Endodermal cell (in vitro differentiated cells): ENCODE measurements around the gene MARK1. TPM values are rescaled to one million over a fixed set of nuclear protein-coding genes. Genes with fewer than 3 reads are reported as not detected.

Experiments
- DNase-seq: peaks from one replicate; pipeline ENCODE4 v3.0.0-alpha.2; 2017
- H3K27ac ChIP-seq: 2 replicates; pipeline ENCODE4 v1.5.1; 2013; ENCODE audit warnings: mild to moderate bottlenecking, low read depth, low read length, moderate library complexity
- H3K27me3 ChIP-seq: 2 replicates; pipeline ENCODE4 v1.6.1; 2013; ENCODE audit warnings: mild to moderate bottlenecking, low read length, moderate library complexity; ENCODE audit not compliant: insufficient read depth, control insufficient read depth, poor library complexity, severe bottlenecking
- H3K36me3 ChIP-seq: 2 replicates; pipeline ENCODE4 v1.7.0; 2013; ENCODE audit warnings: mild to moderate bottlenecking, low read length, moderate library complexity; ENCODE audit not compliant: control insufficient read depth, insufficient read depth
- H3K4me1 ChIP-seq: one replicate; pipeline ENCODE4 v1.7.0; 2013; ENCODE audit warnings: low read length; ENCODE audit not compliant: control insufficient read depth, insufficient read depth
- H3K4me3 ChIP-seq: 2 replicates; pipeline ENCODE4 v1.5.1; 2013; ENCODE audit warnings: mild to moderate bottlenecking, low read length, moderate library complexity
- H3K9ac ChIP-seq: 2 replicates; pipeline ENCODE4 v1.6.1; 2013; ENCODE audit warnings: mild to moderate bottlenecking, low read length, moderate library complexity; ENCODE audit not compliant: poor library complexity, severe bottlenecking; ENCODE audit errors: extremely low read depth
- H3K9me3 ChIP-seq: 2 replicates; pipeline ENCODE4 v1.6.1; 2013; ENCODE audit warnings: mild to moderate bottlenecking, low read length, moderate library complexity; ENCODE audit not compliant: control insufficient read depth
- H3K27ac Mint-ChIP-seq: 2 replicates; pipeline ENCODE4 v1.8.0; 2020; ENCODE audit warnings: mixed read lengths
- H3K27me3 Mint-ChIP-seq: 2 replicates; pipeline ENCODE4 v1.8.0; 2021; ENCODE audit warnings: mild to moderate bottlenecking, mixed read lengths; ENCODE audit not compliant: insufficient read depth
- H3K36me3 Mint-ChIP-seq: 2 replicates; pipeline ENCODE4 v1.8.0; 2020; ENCODE audit warnings: low read depth, mixed read lengths
- H3K4me1 Mint-ChIP-seq: 2 replicates; pipeline ENCODE4 v1.8.0; 2020; ENCODE audit warnings: mixed read lengths
- H3K4me3 Mint-ChIP-seq: 2 replicates; pipeline ENCODE4 v1.8.0; 2020; ENCODE audit warnings: mild to moderate bottlenecking, moderate library complexity, mixed read lengths
- H3K9me3 Mint-ChIP-seq: 2 replicates; pipeline ENCODE4 v1.8.0; 2020; ENCODE audit warnings: mild to moderate bottlenecking, mixed read lengths
- WGBS, 2 experiments: methylation state at CpG; one replicate each; pipeline versions ENCODE4 v1.1.5 to v1.1.7; 2013; ENCODE audit warnings: missing lambda C conversion rate in 2 of 2, mixed read lengths in 1 of 2; ENCODE audit not compliant: insufficient coverage in 1 of 2, insufficient read length in 1 of 2; 5-methylcytosine and 5-hydroxymethylcytosine counted together
- total RNA-seq, 2 donors: library from RNA; stranded (reverse); fragmentation: NEBNext Ultra II Directional in 1 of 2; extraction: Animal tissue kit (Norgen Biotek cat#: 25700) in 1 of 2; gene quantifications; 2 replicates in 1 of 2; 3 replicates in 1 of 2; pipeline ENCODE4 v1.2.1, GENCODE V29; 2021
- TF ChIP-seq, protein P1 (sequence below): fragments of 200-600 bp; sonication (generic); conservative IDR thresholded peaks from 2 replicates; pipeline ENCODE4 v1.5.0; 2021; ENCODE audit warnings: antibody characterized with exemption, mild to moderate bottlenecking

Gene MARK1
- total RNA-seq, 2 donors from 2014 or later = 8.8 to 12.6 TPM

- H3K27ac ChIP-seq = no peak overlapping the region
- no peaks in the 10 kb centered on the region for H3K9me3 ChIP-seq
- H3K9ac ChIP-seq = no peak overlapping the region
- Mint-ChIP-seq H3K4me3 (no peak overlapping the region), H3K36me3 (no peaks in the 10 kb centered on the region), H3K9me3 (no peaks in the 10 kb centered on the region), H3K4me1 (no peaks in the 10 kb centered on the region), H3K27ac (no peak overlapping the region), H3K27me3 (peaks cover 5% of the 10 kb centered on the region)
- H3K27me3 ChIP-seq = peaks cover 7% of the 10 kb centered on the region
- no peak for DNase-seq
- WGBS, 2 experiments = 80 to 90% methylated on average over 1 of the region's 1 CpG
- no peak overlapping the region for H3K4me3 ChIP-seq
- TF ChIP-seq, protein P1, sequence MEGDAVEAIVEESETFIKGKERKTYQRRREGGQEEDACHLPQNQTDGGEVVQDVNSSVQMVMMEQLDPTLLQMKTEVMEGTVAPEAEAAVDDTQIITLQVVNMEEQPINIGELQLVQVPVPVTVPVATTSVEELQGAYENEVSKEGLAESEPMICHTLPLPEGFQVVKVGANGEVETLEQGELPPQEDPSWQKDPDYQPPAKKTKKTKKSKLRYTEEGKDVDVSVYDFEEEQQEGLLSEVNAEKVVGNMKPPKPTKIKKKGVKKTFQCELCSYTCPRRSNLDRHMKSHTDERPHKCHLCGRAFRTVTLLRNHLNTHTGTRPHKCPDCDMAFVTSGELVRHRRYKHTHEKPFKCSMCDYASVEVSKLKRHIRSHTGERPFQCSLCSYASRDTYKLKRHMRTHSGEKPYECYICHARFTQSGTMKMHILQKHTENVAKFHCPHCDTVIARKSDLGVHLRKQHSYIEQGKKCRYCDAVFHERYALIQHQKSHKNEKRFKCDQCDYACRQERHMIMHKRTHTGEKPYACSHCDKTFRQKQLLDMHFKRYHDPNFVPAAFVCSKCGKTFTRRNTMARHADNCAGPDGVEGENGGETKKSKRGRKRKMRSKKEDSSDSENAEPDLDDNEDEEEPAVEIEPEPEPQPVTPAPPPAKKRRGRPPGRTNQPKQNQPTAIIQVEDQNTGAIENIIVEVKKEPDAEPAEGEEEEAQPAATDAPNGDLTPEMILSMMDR = no peak
- no peaks in the 10 kb centered on the region for H3K36me3 ChIP-seq
- no peaks in the 10 kb centered on the region for H3K4me1 ChIP-seq
Observed at GRCh38 chr1:220521778-220522177, 6.2 kb upstream of the MARK1 start.

- peak; percentile 73 for DNase-seq
- Mint-ChIP-seq H3K4me3 (no peak overlapping the region), H3K27me3 (peaks cover 9% of the 10 kb centered on the region), H3K27ac (no peak overlapping the region), H3K4me1 (peaks cover 14% of the 10 kb centered on the region), H3K36me3 (no peaks in the 10 kb centered on the region), H3K9me3 (no peaks in the 10 kb centered on the region)
- no peaks in the 10 kb centered on the region for H3K4me1 ChIP-seq
- TF ChIP-seq, protein P1 = peak; percentile 76
- no peak overlapping the region for H3K9ac ChIP-seq
- peaks cover 14% of the 10 kb centered on the region for H3K27me3 ChIP-seq
- 43 to 53% methylated on average over 6 to 7 of the region's 7 CpGs for WGBS, 2 experiments
- H3K9me3 ChIP-seq = no peaks in the 10 kb centered on the region
- H3K27ac ChIP-seq = no peak overlapping the region
- no peaks in the 10 kb centered on the region for H3K36me3 ChIP-seq
- H3K4me3 ChIP-seq = no peak overlapping the region
Observed at GRCh38 chr1:220526294-220526693, 1.6 kb upstream of the MARK1 start.

DNA sequence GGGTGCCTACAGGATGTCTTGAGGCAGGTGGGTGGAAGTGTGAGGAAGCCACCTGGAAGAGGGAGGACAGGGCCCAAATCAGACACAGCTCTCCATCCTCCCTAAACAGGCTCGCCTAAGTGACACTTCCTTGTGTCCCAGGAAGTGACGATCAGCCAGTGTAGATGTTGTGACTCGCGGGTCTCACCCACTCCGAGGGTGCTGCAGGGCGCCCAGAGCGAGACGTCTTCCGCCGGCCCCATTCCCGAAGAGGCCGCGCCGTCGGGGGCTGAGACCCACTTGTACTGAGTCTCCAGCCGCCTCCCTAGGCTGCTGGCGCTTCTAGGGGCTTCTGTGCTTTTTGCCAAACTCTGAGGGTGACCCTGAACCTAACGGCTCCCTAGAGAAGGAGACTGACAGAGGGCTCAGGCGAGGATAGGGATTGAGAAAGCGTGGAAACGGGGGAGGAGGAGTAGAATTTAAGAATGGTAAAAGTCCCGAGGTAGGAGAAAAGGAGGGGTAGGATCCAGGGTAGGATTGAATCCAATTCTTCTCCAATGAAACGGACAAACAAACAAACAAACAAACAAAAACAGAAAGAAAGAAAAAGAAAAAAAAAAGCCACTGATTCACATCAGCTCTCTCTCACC lies 543 bp upstream of the MARK1 start:
- TF ChIP-seq, protein P1 = no peak
- Histone ChIP-seq H3K9me3 (no peaks in the 10 kb centered on the region), H3K9ac (peak overlapping the region; percentile 27), H3K36me3 (no peaks in the 10 kb centered on the region), H3K4me1 (no peaks in the 10 kb centered on the region), H3K4me3 (peak overlapping the region; percentile 84), H3K27me3 (peaks cover 14% of the 10 kb centered on the region), H3K27ac (no peak overlapping the region)
- H3K4me1 Mint-ChIP-seq = peaks cover 14% of the 10 kb centered on the region
- WGBS, 2 experiments = 8 to 12% methylated on average over 3 to 22 of the region's 23 CpGs
- H3K4me3 Mint-ChIP-seq = peak overlapping the region; percentile 73
- peaks cover 9% of the 10 kb centered on the region for H3K27me3 Mint-ChIP-seq
- peak; percentile 74 for DNase-seq
- H3K27ac Mint-ChIP-seq = peak overlapping the region; percentile 82
- no peaks in the 10 kb centered on the region for H3K9me3 Mint-ChIP-seq
- no peaks in the 10 kb centered on the region for H3K36me3 Mint-ChIP-seq
